ENCODE data around the gene DCDC2. TPM values are rescaled to one million over a fixed set of nuclear protein-coding genes. Genes with fewer than 3 reads are reported as not detected.
A peak's percentile ranks its signal among the peaks of the same experiment; 100 is the strongest.

The DCDC2 gene
- total RNA-seq, 1 experiment from 2014 or later = 45.1 TPM

DNA sequence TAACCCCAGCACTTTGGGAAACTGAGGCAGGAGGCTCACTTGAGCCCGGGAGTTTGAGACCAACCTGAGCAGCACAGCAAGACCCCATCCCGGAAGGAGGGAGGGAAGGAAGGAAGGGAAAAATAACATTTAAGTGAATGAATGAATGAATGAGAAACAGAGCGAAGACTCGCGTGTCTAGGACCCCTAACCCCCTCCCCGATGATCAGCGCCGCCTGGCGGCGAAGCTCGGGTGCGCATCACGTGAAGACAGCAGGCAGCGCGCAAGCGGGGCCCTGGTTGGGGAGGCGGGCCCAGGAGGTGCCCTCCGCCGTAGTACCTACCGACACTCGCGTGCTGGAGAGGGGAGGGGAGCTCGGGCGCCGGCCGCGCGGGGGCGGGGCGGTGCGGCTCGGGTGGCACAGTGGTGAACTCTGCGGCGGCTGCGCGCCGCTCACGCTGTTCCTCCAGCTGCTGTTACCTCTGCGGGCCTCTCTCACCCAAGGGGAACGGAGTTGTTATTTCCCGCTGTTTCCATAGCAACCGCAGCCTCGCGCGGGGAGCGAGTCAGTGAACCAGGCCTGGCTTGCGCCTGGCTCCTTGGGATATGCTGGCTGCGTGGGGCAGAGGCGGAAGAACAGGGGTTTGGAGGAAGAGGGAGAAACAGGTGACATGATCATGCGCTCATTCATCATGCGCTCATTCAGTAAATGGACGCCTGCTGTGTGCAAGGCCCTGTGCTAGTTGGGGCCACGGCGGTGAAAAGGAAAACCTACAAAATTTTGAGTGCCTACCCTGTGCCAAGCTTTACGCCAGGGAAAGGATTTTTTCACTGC lies 2.0 kb upstream of the DCDC2 start:
- Histone ChIP-seq H3K27me3 (replicated peaks; ENCODE audit: insufficient read depth, low read depth, low read length, poor library complexity) (no peaks in the 10 kb centered on the region), H3K4me3 (ENCODE audit: low read depth, low read length, poor library complexity, severe bottlenecking) (peak overlapping the region; percentile 41), H3K9me3 (ENCODE audit: low read depth, low read length, poor library complexity, severe bottlenecking) (no peaks in the 10 kb centered on the region), H3K27ac (ENCODE audit: low read depth, low read length, poor library complexity, severe bottlenecking) (peak overlapping the region; percentile 81), H3K4me1 (ENCODE audit: insufficient read depth, low read length, poor library complexity, severe bottlenecking) (peaks cover 25% of the 10 kb centered on the region), H3K36me3 (ENCODE audit: insufficient read depth, low read length, poor library complexity, severe bottlenecking) (no peaks in the 10 kb centered on the region)
- intact Hi-C loops (cut with micrococcal nuclease; ENCODE audit: unreplicated experiment) = loop anchor here (1.0 kb wide), 2 partner anchors 22 to 77 kb away; no protein-coding TSS in a partner anchor
- peak; percentile 98 for DNase-seq (ENCODE audit: low spot score)
- no TSS peak for BruUV-seq (replicated peaks)
- CTCF ChIA-PET = interaction anchor here (0.6 to 1.1 kb wide), 10 partner anchors 8 to 295 kb away, joined by 3 to 22 read pairs (median 4); no protein-coding TSS in a partner anchor
- POLR2A ChIA-PET (ENCODE audit: low non-redundant PET) = interaction anchor here (0.6 kb wide), 1 partner anchor 164 kb away, joined by 5 read pairs; no protein-coding TSS in a partner anchor
- TF ChIP-seq, protein P1, sequence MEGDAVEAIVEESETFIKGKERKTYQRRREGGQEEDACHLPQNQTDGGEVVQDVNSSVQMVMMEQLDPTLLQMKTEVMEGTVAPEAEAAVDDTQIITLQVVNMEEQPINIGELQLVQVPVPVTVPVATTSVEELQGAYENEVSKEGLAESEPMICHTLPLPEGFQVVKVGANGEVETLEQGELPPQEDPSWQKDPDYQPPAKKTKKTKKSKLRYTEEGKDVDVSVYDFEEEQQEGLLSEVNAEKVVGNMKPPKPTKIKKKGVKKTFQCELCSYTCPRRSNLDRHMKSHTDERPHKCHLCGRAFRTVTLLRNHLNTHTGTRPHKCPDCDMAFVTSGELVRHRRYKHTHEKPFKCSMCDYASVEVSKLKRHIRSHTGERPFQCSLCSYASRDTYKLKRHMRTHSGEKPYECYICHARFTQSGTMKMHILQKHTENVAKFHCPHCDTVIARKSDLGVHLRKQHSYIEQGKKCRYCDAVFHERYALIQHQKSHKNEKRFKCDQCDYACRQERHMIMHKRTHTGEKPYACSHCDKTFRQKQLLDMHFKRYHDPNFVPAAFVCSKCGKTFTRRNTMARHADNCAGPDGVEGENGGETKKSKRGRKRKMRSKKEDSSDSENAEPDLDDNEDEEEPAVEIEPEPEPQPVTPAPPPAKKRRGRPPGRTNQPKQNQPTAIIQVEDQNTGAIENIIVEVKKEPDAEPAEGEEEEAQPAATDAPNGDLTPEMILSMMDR (conservative IDR thresholded peaks at IDR 0.05; ENCODE audit: low read depth, low read length) = peak; percentile 95
- TF ChIP-seq EZH2 (IDR thresholded peaks at IDR 0.05; ENCODE audit: borderline replicate concordance, low read depth, low read length, poor library complexity, severe bottlenecking) = no peak

DNA sequence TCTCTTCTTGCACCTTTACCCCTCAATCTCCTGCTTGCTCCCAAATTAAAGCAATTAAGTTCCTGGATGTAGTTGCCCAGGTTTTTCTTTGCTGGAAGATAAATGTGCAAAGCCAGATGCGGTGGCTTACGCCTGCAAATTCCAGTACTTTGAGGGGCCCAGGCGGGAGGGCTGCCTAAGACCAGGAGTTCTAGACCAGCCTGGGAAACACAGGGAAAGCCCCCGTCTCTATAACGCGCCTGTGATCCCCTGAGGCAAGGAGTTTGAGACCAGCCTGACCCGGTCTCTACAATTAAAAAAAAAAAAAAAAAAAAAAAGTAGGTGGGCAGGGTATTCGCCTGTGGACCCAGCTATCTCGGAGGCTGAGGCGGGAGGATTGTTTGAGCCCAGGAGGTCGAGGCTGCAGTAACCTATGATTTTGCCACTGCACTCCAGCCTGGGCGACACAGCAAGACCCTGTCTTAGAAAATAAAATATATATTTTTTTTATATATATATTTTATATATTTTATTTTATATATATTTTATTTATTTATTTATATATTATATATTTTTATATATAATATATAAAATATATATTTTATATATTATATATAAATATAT lies 461 bp upstream of the DCDC2 start:
- Histone ChIP-seq H3K9me3 (ENCODE audit: low read depth, low read length, poor library complexity, severe bottlenecking) (no peaks in the 10 kb centered on the region), H3K4me1 (ENCODE audit: insufficient read depth, low read length, poor library complexity, severe bottlenecking) (peaks cover 25% of the 10 kb centered on the region), H3K27ac (ENCODE audit: low read depth, low read length, poor library complexity, severe bottlenecking) (peak overlapping the region; percentile 88), H3K36me3 (ENCODE audit: insufficient read depth, low read length, poor library complexity, severe bottlenecking) (peaks cover under 1% of the 10 kb centered on the region), H3K27me3 (replicated peaks; ENCODE audit: insufficient read depth, low read depth, low read length, poor library complexity) (no peaks in the 10 kb centered on the region), H3K4me3 (ENCODE audit: low read depth, low read length, poor library complexity, severe bottlenecking) (peak overlapping the region; percentile 57)
- peak; percentile 66 for DNase-seq (ENCODE audit: low spot score)
- CTCF ChIA-PET = interaction anchor here (0.6 to 1.0 kb wide), 4 partner anchors 50 to 1139 kb away, joined by 3 to 8 read pairs (median 6); no protein-coding TSS in a partner anchor
- BruUV-seq (replicated peaks) = no TSS peak
- intact Hi-C loops (cut with micrococcal nuclease; ENCODE audit: unreplicated experiment) = no loop called here
- TF ChIP-seq EZH2 (IDR thresholded peaks at IDR 0.05; ENCODE audit: borderline replicate concordance, low read depth, low read length, poor library complexity, severe bottlenecking) = no peak
- TF ChIP-seq, protein P1 (conservative IDR thresholded peaks at IDR 0.05; ENCODE audit: low read depth, low read length) = no peak
- POLR2A ChIA-PET (ENCODE audit: low non-redundant PET) = interaction anchor here (0.6 kb wide), 1 partner anchor 44 kb away, joined by 7 read pairs; no protein-coding TSS in a partner anchor

- peak overlapping the region; percentile 57 for H3K4me3 ChIP-seq (ENCODE audit: low read depth, low read length, poor library complexity, severe bottlenecking)
- DNase-seq (ENCODE audit: low spot score) = peak; percentile 83
- ChIA-PET POLR2A (ENCODE audit: low non-redundant PET) (no interaction called here), CTCF (interaction anchor here (0.7 kb wide), 1 partner anchor 43 kb away, joined by 4 read pairs; no protein-coding TSS in a partner anchor)
- no peaks in the 10 kb centered on the region for H3K9me3 ChIP-seq (ENCODE audit: low read depth, low read length, poor library complexity, severe bottlenecking)
- H3K27ac ChIP-seq (ENCODE audit: low read depth, low read length, poor library complexity, severe bottlenecking) = peak overlapping the region; percentile 88
- H3K27me3 ChIP-seq (replicated peaks; ENCODE audit: insufficient read depth, low read depth, low read length, poor library complexity) = no peaks in the 10 kb centered on the region
- BruUV-seq (replicated peaks) = no TSS peak
- peaks cover 23% of the 10 kb centered on the region for H3K4me1 ChIP-seq (ENCODE audit: insufficient read depth, low read length, poor library complexity, severe bottlenecking)
- TF ChIP-seq EZH2 (IDR thresholded peaks at IDR 0.05; ENCODE audit: borderline replicate concordance, low read depth, low read length, poor library complexity, severe bottlenecking) = no peak
- peaks cover 9% of the 10 kb centered on the region for H3K36me3 ChIP-seq (ENCODE audit: insufficient read depth, low read length, poor library complexity, severe bottlenecking)
- intact Hi-C loops (cut with micrococcal nuclease; ENCODE audit: unreplicated experiment) = loop anchor here (1.0 kb wide), 1 partner anchor 73 kb away; no protein-coding TSS in a partner anchor
These were observed 1.4 kb downstream of the DCDC2 start for GRCh38 chr6:24356310-24356973.
